NCI-H345 treated with DMSO at 0.1 percent for 48 hours (cell line): Measurements from ENCODE around the gene HDAC9.

Experiments
- DNase-seq: peaks from one replicate; lab custom pipeline; 2025; ENCODE audit not compliant: unreplicated experiment; lab: John Stamatoyannopoulos, UW

HDAC9 gene

GRCh38 chr7:18494406-18494805 is 1.1 kb upstream of the HDAC9 start:
- no peak for DNase-seq

DNA sequence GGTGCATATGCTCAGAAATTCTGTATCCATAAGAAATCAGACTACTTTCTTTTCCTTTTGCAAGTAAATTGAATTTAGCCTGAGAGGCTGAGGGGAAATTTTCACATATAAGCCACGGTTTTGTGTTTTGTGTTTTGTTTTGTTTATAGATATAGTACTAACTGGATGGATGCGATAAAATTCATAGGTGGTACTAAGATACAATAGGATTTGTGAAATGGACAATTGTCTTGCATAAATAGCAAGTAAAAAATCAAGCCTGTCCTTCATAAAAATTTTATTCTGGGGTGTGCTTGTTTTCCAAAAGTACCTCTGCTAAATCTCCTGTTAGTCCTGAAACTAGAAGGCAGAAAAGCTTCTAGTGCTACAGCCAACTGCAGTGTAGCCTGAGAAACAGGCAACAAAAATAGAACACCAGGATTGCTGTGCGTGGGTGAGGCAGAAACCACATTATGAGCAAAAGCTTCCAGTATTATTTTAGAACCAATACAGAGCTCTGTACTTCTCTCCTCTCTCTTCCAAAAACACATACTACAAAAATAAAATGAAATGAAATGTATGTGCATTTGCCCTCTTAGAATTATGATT is 634 bp upstream of the HDAC9 start:
- peak; percentile 28 for DNase-seq

DNA sequence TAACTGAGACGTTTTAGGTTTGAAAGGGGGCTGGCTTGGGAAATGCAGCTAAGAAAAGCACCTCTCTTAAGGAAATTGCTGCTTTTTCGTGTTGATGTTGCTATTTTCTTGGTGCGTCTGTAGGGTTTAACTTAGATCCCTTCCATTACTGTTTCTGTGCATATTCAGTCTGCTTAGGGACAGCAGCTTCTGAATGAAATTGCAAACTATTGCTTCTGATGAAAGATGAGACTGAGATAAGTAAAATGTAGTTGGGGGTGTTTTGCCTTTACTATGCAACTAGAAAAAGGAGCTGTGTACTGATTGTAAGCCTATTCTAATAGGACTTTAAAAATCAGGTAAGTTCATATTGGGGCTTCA is 772 bp downstream of the HDAC9 start:
- DNase-seq: peak; percentile 45

DNA sequence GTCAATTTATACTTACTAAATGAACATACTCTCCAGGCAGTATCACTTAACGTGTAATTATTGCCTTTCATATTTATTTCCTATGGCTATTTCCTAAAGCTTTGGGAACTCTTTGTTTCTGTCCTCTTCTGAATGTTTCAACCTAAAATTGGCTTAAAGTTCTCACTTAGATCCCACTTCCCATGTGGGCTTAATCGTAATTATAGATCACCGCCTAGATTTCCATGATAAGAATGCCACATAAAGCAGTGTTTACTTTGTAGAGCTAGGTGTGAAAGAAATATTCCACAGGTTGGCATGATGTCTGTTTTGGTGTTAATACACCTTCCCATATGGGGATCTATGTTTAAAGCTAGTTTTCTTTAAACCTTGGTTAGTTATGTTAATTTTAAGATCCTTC is 1.5 kb downstream of the HDAC9 start:
- DNase-seq: no peak

DNA sequence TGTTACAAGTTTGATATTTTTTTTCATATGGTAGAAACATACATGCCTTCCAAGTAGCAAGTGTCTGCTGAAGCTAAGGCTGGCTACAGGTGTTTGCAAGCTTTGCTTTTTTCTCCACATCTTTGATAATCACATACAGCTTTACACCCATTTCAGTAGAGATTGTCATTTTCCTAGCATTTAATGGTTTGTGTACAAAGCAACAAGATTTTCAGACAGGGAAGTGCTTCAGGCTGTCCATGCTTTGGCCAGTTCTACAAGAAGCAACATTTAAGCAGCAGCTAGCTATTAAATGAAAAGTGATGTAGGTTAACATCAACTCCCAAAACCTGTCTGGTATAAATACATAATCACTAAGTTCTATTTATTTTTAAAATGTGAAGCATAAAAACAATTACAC is 2.3 kb downstream of the HDAC9 start:
- DNase-seq: no peak

DNA sequence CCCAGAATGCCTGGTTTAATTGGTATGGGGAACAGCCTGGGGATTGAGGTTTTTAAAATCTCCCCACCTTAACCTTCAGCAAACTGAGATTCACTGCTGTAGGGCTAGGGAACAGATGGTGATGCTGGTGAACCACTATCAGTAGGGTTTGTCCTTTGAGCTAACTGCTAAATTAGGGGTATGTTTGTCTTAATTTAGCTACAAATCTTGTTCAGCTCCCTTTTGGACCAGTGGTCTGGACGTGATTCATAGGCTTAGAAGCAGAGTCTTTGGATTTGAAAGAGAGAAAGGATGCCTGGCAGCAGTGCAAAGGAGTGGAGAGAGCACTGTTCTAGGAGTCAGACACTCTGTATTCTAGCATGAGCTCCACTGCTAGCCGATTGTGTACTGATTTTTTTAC is 2.8 kb downstream of the HDAC9 start:
- no peak for DNase-seq

- DNase-seq: no peak
These were observed 4.0 kb downstream of the HDAC9 start for GRCh38 chr7:18499407-18500177.

DNA sequence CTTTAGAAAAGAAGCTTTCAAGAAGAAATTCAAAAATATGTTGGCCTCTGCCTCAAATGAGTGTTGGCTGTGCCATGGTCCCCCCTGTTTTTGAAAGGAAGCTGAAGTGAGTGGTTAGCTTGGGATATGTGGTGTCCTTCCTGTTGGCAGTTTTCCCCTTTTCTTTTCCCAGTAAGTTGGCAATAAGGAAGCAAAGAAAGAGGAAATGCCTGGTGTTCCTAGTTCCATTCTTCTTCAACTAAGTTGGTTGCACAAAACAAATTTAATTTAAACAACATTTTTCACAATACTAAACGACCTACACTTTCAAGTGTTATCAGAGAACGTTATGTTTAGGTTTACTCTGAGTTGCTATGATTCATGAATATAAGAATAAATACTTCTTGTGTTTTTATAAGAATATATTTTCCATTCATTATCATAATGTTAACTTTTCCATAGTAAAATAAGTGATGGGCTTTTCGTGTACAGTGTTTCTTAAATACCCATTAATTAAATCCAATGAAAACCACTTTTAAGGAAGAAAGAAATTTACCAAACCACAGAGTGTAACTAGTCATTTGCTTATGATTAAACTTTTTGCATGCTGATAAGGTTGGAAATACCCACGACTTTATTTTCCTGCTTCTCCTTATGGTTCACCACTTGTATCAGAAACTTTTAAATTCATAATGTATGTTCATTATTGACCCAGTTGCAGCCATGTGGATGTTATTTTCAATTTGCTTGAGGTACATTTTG is 7.7 kb downstream of the HDAC9 start:
- no peak for DNase-seq

DNA sequence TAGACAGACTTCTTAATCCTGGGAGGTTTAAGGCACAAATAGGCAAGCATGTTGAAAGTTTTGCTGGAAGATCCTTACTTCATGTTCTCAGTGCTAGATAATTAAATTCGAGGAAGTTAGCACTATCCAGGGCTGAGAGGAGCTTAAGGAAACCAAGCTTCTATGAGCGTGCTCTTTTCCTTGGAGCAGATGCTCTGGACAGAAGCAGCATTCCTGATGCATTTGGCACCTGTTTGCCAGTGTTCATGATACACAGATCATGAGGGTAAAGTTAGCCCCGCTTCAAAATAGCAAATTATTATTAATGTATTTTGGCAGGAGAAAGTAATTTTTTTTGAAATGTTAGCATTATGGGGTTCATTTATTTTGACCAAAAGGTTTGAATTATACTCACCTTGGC is 9.4 kb downstream of the HDAC9 start:
- DNase-seq: no peak

- no peak for DNase-seq
These were observed 10.4 kb downstream of the HDAC9 start for GRCh38 chr7:18505870-18506460.

GRCh38 chr7:18508443-18509427 is 13.2 kb downstream of the HDAC9 start:
- DNase-seq: no peak

DNA sequence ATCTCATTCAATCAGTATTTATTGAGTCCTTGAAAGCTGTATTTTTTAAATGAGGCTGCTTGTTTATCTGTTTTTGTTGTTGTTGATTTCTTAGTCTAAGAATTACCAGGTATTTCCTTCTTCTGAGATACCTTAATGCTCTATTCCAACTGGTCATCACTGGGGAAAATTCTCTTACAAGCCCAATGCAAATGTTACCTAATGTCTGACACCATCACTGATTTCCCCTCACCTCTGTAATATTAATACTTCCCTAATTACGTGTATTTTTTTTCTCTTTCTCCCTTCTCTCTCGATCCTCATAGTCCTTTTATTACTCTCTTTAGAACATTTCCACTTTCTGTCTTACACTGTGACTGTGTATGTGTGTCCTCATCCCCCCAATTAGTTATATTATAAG is 13.9 kb downstream of the HDAC9 start:
- no peak for DNase-seq

GRCh38 chr7:18511351-18512140 is 16.0 kb downstream of the HDAC9 start:
- no peak for DNase-seq

DNA sequence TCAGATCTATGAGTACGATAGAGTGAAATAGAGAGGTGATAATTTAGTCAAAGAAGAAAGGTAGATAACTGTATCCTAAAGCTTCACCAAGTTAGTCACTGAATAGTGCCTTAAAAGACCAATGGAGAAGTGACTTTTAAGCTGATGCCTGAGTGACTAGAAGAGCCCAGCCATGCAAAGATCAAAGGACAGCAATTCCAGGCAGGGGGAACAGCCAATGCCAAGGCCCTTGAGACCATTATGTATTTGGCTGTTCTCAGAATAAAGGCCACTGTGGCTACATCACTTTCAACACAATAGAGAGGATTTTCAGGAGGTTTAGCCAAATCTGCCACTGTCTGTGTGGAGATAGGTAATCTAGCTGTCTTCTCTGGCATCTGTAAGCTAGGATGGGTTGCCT is 17.8 kb downstream of the HDAC9 start:
- DNase-seq: no peak

- no peak for DNase-seq
These were observed 19.5 kb downstream of the HDAC9 start for GRCh38 chr7:18515067-18515466.

DNA sequence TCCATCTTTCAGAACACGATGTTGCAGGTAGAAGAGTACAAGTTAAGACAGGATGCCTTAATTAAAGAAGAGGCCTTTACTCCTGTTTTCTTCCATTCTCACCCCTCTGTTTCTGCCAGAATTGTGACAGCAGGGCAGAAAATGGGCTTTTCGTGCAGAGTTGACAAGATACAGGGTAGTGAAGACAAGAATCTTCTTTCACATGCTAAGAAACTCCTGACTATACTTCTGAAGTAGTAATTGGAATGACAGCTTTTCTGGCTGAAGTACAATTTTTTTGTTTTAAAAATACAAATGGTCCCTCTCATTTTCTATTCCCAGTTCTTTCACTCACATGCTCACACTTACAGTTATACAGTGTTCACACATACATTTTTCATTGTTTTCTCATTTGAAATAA is 22.1 kb downstream of the HDAC9 start:
- no peak for DNase-seq

DNA sequence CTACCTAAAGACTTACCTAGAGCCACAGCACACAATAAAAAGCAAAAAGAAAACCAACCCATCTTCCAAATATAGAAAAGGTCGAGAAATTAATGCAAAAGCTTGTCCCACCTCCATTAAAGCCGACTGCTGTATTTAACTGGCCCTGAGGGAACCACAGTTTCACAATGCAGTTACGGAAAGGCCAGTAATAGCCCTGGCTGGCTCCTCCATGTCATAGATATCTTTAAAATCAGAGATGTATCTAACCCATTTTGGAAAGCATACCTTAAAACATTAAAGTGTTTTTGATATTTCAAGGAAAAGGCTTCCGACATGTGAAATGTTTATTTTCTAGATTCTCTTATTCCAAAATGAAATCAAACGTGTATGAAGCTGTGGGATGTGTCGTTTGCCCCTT is 23.0 kb downstream of the HDAC9 start:
- DNase-seq: no peak

DNA sequence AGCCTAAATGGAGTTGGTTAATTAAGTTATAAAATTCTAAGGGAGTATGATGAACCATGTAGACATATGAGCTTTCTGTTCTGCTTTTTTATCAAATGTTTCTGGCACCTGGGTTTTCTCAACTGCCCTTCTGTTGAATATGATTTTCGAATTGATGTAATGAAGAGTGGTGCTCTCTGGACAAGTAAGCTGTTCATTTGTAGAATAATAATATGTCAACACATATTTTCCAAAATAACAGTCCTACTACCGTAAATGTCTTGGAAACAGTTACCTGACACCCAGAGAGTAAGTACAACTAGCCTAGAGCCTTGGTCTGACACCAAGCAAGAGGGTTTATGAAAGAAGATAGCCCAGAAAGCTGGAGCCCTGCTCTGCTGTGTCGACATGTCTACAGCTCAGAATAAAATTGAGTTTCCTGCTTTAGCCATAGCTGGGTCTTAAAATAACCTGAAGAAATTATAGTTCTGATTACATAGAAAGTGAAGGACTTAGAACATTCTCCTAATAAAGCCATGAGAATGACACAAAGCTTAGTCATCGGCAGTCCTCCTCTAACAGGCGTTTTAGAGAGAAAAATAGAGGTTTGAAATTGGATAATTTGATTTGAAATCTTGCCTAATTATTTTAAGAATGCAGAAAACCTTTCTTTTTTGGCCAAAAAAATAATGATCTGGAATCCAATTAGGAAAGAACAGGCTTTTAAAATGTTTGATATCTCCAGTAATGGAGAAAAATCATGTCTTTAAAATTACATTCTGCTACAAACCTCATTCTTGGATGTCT is 25.1 kb downstream of the HDAC9 start:
- DNase-seq: no peak

DNA sequence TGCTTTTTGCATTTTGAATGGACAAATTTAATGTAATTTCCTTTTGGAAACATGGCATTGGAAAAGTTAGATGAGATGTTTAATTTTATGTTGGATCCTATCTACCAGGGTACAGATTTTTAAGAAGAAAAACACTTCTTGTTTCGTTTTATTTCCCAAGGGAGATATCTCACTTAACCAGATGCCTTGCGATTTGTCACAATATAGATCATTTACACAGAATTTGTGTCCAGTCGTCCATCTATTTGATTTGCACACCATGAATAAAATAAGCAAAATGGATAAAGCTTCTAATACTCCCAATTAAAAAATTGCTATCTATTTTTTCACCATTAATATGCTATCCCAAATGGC is 25.7 kb downstream of the HDAC9 start:
- no peak for DNase-seq
